GM19351 (cell line): ENCODE results near the gene PECR.

Experiments used
- ATAC-seq: cut with Tn5 transposase; IDR thresholded peaks from one replicate; pipeline ENCODE4 v1.9.1; 2021; ENCODE audit warnings: mild to moderate bottlenecking, moderate library complexity; ENCODE audit not compliant: unreplicated experiment

Gene PECR

DNA sequence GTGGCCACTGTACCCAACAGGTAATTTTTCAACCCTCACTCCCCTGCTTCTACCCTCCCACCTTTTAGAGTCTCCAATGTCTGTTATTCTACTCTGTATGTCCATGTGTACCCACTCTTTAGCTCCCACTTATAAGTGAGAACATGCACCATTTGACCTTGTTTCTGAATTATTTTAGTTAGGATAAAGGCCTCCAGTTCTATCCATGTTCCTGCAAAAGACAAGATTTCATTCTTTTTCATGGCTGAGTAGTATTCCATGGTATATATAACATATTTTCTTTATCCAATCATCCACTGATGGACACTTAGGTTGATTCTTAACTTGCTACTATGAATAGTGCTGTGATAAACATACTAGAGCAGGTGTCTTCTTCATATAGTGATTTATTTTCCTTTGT is 9.1 kb downstream of the PECR start:
- ATAC-seq = no peak

GRCh38 chr2:216071111-216071851 is 10.3 kb downstream of the PECR start:
- ATAC-seq = no peak

DNA sequence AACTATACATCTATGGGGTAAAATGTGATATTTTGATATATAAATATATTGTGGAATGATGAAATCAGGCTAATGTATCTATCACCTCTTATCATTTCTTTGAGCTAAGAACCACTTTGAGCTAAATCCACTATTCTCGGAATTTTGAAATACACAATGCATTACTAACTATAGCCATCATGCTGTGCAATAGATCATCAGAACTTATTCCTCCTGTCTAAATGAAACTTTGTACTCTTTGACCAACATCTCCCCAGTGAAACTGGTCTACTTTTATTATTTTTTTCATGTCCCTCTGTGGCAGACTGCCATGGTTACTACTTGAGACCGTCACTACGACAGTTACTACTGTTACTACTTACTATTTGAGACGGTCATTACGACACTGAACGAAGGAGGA is 11.4 kb downstream of the PECR start:
- ATAC-seq = no peak

DNA sequence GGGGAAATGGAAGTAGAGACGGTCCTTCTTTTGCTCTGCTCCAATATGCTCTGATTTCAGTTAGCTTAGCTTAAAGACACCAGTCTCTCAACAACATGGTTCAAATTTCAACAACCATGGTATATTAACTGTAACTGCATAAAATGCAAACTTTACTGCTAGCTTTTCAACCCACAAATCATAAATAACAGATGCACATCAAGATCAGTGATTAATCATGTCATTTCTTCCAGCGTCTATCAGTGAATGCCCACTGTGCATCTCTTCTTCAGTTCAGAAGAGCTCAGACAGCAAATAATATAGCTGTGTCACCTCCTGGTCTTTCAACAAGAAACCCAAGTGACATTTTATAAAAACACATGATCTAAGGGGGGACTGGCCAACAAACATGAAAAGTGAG is 12.6 kb downstream of the PECR start:
- ATAC-seq = peak; percentile 53

GRCh38 chr2:216066230-216066629 is 15.4 kb downstream of the PECR start:
- no peak for ATAC-seq

GRCh38 chr2:216064665-216065064 is 16.9 kb downstream of the PECR start:
- ATAC-seq = no peak

DNA sequence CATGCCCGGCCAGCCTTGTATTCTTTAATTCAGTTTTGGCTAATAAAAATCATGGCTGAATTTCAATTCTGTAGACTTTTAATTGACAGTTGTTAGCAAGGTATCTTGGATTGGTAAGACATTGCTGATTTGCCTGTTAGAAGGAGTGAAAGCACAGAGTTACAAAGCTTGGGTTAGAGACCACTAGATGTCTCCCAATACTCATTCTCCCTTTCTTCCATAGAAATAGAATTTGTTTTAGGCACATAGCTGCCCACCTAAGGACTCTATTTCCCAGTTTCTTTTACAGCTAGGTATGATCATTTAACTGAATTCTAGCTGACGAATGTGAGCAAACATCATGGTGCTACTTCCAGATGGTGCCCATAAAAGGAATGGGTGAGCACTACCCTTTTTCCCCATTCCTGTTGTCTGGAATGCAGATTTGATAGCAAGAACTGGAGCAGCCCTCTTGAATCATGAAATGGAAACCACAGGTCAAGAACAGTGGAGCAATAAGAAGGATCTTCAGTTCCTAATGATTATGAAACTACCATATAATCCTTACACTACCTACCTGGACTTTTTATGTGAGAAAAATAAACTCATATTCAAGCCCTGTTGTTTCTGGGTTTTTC is 17.5 kb downstream of the PECR start:
- ATAC-seq = no peak

GRCh38 chr2:216059233-216059834 is 22.3 kb downstream of the PECR start:
- ATAC-seq = no peak

DNA sequence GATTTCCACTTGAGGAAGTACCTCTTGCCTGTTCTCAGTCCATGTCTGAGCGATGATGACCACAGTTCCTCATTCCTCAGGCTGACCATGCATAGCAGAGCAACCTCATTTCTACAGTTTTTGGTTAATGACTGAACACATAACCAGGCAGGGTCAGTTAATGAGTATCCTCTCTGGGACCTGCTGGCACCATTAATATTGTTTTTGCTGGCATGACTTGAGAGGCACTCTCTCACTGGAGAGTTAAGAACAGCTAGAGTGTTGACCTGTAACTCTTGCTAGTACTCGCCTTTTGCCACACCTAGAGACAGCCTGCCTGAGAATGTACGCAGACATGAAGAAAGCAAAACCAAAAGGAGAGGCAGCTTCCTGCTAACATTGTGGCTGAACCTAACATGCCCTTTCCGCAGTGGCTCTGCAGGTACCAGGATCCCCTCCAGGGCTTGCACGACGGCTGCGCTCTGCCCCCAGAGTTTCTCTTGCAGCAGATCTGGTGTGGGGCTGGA is 23.9 kb downstream of the PECR start:
- ATAC-seq = peak; percentile 77

GRCh38 chr2:216056739-216057138 is 24.9 kb downstream of the PECR start:
- ATAC-seq = peak; percentile 45

GRCh38 chr2:216055680-216056079 is 25.9 kb downstream of the PECR start:
- ATAC-seq = no peak

DNA sequence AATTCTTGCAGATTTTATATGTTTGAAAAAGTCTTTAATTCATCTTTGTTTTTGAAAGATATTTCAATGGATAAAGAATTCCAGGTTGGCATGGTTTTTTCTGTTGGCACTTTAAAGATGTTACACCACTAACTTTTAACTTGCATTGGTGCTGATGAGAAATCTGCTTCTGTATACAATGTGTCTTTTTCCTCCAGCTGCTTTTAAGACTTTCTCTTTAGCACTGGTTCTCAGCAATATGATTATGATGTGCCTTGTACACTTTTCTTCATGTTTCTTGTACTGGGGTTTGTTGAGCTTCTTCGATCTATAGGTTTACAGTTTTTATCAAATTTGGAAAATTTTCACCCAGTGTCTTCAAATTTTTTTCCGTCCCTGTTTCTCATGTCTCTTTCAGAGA is 29.2 kb downstream of the PECR start:
- no peak for ATAC-seq

DNA sequence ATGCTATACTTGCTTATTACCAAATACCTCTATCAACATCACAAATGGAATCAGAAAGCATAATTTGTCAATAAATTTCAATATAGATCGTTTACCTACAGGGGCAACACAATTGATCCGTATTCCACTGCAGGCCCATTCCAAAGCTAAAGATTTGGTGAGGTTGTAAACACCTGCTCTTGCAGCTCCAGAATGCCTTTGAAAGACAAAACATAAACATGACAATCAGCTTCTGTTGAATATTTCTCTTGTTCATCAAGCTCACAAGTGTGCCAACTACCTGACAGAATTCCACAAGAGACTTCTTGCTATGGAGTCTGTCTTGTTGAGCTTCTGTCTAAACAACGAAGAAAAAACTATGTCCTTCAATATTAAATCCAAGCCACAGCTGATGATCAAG is 30.3 kb downstream of the PECR start:
- ATAC-seq = no peak

DNA sequence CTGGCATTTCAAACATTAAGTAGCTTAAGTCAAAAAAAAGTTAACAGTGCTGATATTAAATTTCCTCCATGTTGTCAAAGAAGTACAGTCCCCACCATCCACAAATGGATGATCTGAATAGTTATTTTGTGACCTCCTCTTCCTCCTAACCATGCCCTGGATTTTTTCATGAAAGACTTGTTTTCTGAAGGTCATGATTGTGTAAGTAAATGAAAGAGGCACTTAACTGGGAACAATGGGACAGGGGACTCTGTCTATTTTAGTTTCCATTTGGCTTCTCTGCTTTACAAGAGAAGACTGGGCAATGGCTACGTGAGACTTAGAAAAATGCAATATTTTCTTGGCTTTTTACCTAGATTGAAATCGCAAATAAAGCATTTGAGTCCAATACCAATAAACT is 32.2 kb downstream of the PECR start:
- no peak for ATAC-seq

- no peak for ATAC-seq
Measured at GRCh38 chr2:216047397-216047796, 34.2 kb downstream of the PECR start.

DNA sequence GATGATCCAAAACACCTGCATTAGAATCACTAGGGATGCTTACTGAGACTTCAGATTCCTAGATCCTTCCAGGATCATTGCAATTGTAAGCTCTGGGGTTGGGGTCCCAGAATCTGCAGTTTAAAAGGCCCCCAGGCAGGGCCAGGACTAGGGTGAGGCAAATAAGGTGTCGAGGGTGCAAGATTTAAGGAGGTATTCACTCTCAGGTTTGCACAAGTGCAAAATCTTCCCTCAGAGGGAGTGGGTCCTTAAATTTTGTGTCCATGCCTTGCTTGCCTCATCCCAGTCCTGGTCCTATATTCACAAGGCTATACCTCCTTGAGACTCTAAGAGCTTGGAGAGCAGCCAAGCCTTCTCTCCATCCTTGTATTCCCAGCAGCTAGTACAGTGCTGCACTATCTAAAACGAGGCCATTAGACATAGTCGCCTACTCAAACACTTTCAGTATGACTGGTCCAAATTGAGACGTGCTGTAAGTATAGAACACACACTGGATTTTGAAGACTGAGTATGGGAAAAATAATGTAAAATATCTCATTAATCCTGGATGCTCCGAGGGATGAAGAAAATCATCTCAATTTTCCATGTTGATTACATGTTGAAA is 36.6 kb downstream of the PECR start:
- ATAC-seq = peak; percentile 99

DNA sequence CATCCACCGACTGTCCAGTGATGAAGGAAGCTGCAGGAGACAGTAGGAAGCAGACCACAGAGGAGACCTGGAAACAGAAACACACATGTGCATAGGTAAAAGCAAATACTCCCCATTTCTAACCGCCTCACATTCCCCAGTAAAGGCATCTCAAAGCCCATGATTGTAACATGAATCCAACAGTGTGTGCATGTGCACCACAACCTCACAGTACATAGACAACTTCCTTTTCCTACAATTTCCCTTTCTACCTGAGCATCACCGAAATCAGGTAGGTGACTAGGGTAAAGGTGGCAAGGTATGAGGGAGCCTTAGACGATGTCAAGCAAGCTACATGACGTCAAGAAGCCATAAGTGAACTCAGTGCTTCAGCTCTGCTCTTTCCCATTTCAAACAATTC is 37.7 kb downstream of the PECR start:
- no peak for ATAC-seq

DNA sequence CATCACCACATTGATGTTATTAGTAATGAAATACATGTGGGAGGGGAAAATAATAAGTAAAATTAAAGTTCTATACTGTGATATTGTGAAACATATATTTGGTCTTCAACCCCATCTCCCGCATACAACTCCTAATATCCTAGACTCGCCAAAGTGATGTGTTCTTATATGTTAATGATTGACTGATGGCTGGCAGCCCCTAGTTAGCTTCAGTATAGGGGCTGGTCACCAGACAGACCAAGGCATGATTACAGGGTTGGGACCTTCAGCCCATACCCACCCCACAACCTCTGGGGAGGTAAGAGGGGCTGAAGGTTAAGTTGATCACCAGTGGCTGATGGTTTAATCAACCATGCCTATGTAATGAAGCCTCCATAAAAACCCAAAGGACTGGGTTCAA is 40.2 kb downstream of the PECR start:
- ATAC-seq = no peak

DNA sequence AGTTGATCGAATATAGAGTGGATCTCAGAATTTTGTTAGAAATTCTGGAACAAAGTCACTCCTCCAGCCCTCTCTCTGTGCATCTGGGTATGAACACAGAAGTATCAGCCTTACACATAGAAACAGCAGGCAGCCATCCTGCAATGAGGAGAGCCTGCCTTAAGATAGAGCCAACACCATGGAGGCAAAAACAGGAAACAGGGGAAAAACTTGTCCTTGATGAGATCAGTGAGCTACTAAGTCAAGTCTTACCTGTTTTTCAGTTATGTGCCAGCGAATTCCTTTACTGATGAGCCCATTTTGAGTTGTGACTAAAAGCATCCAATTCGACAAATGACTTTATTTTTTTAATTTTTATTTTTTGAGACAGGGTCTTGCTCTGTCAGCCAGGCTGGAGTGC is 41.7 kb downstream of the PECR start:
- no peak for ATAC-seq

DNA sequence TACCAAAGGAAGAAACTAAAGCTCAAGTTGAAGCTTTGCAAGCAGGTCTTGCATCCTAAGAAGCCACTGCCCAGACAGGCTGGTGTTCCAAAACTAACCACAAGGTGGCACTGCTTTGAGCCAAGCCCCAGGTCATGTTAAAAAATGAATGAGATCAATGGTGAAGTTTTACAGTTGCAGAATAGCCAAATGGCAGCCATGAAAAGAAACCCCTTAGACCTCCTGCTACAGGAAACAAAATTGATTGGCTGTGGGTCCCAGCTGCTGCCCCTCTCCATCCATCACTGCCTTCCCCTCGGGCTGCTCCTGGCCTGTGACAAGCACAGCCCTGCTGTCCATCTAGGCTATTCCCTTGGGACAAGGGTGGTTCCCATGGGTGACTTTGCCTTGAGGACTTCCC is 47.5 kb downstream of the PECR start:
- peak; percentile 39 for ATAC-seq

DNA sequence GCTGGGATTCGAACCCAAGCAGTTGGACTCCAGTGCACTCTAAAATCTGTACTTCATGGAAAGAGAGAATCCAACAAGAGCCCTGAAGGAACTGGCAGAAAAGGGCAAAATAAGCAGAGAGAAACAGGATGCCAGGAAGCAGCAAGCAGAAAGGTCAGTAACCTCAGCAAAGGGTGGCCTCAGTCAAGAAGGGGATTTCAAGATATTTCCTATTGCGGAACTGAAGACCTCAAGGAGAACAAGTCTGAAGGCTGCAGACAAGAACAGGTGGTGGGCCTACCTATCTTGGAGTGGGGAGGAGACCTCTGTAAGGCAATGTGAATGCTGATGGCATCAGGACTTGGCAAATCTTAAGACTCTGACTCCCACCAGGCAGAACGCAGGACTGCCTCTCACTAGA is 48.2 kb downstream of the PECR start:
- ATAC-seq = peak; percentile 20
